G401.6 (cell line): ENCODE results near the gene MRC2.

ENCODE experiments used
- FAIRE-seq: peaks from 2 replicates; lab custom pipeline; 2012; peaks lifted over from hg19 to GRCh38; lab: Jason Lieb, UNC

MRC2 gene

GRCh38 chr17:62664336-62665120 lies 37.1 kb downstream of the MRC2 start:
- FAIRE-seq = no peak

GRCh38 chr17:62665599-62665998 lies 38.1 kb downstream of the MRC2 start:
- FAIRE-seq = no peak

GRCh38 chr17:62666061-62666800 lies 38.8 kb downstream of the MRC2 start:
- FAIRE-seq = no peak

DNA sequence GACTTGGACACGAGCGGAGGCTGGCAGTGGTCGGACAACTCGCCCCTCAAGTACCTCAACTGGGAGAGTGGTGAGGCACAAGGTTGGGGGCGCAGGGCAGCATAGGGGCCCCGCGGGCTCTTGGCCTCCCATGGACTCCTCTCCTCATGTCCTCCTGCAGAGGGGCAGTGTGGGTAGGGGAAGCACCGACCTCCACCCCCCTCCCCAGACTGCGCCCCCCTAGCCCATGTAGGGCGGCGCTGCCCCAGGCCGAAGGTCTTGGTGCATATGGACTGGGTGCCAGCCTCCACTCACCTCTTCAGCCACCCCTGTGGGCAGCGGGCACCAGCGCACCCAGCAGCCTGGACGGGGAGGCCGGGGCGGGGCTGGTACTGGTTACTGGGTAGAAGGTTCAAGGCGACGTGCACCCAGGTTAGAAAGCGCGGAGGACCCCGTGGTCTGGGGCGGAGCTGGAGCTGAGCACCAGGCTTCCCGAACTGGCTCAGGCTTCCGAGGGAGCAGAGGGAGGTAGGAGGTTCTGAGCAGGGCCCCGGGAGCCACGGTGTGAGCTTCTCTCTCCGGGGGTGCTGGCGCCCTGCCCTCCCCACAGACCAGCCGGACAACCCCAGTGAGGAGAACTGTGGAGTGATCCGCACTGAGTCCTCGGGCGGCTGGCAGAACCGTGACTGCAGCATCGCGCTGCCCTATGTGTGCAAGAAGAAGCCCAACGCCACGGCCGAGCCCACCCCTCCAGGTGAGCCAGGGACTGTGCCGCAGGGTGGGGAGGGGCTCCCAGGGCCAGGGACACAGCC lies 39.5 kb downstream of the MRC2 start:
- no peak for FAIRE-seq

GRCh38 chr17:62668091-62668804 lies 40.8 kb downstream of the MRC2 start:
- no peak for FAIRE-seq

GRCh38 chr17:62670202-62670821 lies 42.8 kb downstream of the MRC2 start:
- FAIRE-seq = no peak

DNA sequence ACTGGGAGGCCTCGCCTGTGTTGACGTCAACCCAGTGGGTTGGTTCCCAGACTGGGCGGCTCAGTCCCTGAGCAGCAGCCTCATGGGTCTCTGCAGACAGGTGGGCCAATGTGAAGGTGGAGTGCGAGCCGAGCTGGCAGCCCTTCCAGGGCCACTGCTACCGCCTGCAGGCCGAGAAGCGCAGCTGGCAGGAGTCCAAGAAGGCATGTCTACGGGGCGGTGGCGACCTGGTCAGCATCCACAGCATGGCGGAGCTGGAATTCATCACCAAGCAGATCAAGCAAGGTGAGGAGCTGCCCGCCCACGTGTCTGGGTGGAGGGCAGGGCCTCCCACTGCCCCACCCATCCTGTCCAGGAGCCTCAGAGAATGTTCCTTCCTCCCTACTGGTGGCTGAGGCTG lies 44.1 kb downstream of the MRC2 start:
- FAIRE-seq = no peak

DNA sequence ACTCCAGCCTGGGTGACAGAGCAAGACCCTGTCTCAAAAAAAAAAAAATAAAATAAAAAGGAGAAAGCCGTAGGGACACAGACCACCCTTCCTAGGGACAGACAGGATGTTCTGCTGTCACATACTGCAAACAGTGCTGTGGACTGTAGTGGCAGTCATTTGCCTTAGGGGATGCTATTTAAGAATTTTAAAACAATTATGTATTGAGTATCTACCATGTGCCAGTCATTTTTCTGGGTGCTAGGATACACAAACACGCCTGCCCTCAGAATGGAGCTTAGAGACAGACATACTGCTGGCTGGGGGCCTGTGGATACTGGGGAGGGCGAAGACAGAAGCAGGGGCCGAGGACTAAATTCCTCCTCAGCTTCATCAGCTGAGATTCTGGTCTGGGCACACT lies 45.5 kb downstream of the MRC2 start:
- FAIRE-seq = no peak

DNA sequence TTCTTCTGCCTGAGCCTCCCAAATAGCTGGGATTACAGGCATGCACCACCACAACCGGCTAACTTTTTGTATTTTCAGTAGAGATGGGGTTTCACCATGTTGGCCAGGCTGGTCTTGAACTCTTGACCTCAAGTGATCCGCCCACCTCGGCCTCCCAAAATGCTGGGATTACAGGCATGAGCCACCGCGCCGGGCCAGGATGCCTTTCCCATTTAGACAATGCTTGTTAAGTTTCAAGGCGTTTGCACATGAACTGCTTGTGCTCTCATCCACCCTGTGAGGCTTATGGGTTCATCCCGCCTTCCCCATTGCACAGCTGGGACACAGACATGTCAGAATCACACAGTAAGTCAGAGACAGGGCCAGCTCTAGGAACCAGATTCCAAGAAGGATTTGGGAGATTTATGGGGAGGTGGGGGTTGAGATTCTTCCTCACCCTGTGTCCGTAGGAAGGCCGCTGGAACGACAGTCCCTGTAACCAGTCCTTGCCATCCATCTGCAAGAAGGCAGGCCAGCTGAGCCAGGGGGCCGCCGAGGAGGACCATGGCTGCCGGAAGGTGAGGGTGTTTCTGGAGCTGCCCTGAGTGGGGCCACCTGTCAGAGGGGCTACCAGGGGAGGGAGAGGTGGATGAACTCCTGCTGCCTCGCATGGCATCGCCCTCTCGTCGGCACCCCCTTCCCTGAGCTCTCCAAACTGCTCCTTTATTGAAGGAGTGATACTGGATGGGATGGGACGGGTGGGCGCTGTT lies 46.3 kb downstream of the MRC2 start:
- no peak for FAIRE-seq

GRCh38 chr17:62674363-62674739 lies 46.9 kb downstream of the MRC2 start:
- no peak for FAIRE-seq

GRCh38 chr17:62674841-62675240 lies 47.4 kb downstream of the MRC2 start:
- FAIRE-seq = no peak

DNA sequence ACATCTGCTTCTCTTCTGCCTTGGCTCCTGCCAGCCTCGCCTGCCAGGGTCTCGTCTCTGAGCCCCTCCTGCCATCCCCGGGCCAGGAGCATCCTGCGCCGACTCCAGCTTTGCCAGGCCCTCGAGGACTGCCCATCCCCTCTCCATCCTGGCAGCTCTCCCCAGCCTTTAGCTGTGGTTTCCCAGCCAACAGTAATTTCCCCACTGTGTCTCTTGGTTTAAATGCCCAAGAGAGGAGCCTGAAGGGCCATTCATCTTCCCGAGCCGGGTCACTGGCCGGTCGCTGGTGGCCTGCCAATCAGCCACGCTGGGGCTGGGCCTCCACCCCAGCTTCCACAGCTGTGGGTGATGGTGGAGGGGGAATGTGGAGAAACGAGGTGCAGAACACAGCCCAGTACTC lies 47.8 kb downstream of the MRC2 start:
- FAIRE-seq = no peak

GRCh38 chr17:62675701-62676100 lies 48.2 kb downstream of the MRC2 start:
- no peak for FAIRE-seq

- no peak for FAIRE-seq
Measured at GRCh38 chr17:62676231-62676943, 48.9 kb downstream of the MRC2 start.

- FAIRE-seq = no peak
Measured at GRCh38 chr17:62676952-62677596, 49.6 kb downstream of the MRC2 start.

- no peak for FAIRE-seq
Measured at GRCh38 chr17:62678214-62678919, 50.9 kb downstream of the MRC2 start.

DNA sequence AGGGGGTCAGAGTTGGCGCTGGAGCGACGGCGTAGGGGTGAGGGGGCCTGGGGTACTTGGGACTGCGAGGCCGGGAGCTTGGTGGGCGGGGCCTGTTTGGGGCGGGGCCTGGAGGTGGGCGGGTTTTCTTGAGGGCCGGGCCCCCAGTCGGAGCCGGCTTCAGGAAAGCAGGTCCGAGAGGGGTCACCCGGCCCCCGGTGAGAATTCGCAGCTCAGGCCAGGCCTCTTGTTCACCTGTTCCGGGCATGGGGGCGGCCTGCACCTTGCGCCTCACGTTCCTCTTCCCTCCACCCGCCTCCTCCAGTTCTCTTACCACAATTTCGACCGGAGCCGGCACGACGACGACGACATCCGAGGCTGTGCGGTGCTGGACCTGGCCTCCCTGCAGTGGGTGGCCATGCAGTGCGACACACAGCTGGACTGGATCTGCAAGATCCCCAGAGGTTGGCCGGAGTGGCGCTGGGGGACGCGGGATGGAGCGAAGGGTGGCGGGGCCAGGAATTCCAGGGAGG lies 52.5 kb downstream of the MRC2 start:
- no peak for FAIRE-seq

GRCh38 chr17:62680541-62681052 lies 53.1 kb downstream of the MRC2 start:
- no peak for FAIRE-seq
